ENCODE measurements around the gene GLIPR1L1.

GRCh38 chr12:75329918-75330826 is 4.3 kb upstream of the GLIPR1L1 start, which contains the start of gene CAPS2:
- TF ChIP-seq CTCF (conservative IDR thresholded peaks at IDR 0.05) (no peak), EZH2 (IDR thresholded peaks at IDR 0.05; ENCODE audit: low read depth) (no peak)
